H1 (cell line): ENCODE data around the gene PRDM15. TPM values are rescaled to one million over a fixed set of nuclear protein-coding genes. Genes with fewer than 3 reads are reported as not detected.

Experiments
- CTCF ChIA-PET: fragments of 300-600 bp; sonication (Branson Sonifier 250); formaldehyde crosslinking; loops from one replicate; lab custom pipeline; 2021; ENCODE audit not compliant: partially characterized antibody; lab: Charles Lee
- POLR2A ChIA-PET: fragments of 300-600 bp; sonication (Branson Sonifier 250); formaldehyde crosslinking; loops from one replicate; lab custom pipeline; 2021; ENCODE audit warnings: inconsistent platforms; ENCODE audit not compliant: partially characterized antibody; lab: Charles Lee
- DNase-seq, 2 experiments: peaks; one replicate each; pipeline versions ENCODE4 v3.0.0 to v3.0.0-alpha.2; 2010 to 2022; ENCODE audit warnings: low spot score in 2 of 2, low read depth in 1 of 2, mixed read lengths in 1 of 2
- FAIRE-seq: peaks from 2 replicates; lab custom pipeline; 2011; peaks lifted over from hg19 to GRCh38; lab: Jason Lieb, UNC
- H2AFZ ChIP-seq: 2 replicates; pipeline ENCODE4 v1.8.1; 2012; ENCODE audit warnings: low read length, inconsistent platforms
- H2AK5ac ChIP-seq: 2 replicates; pipeline ENCODE4 v1.6.1; 2013; ENCODE audit warnings: low read depth, low read length
- H2BK120ac ChIP-seq: replicated peaks from 2 replicates; pipeline ENCODE3; 2013; ENCODE audit warnings: low read depth, low read length, inconsistent platforms
- H2BK12ac ChIP-seq: 2 replicates; pipeline ENCODE4 v1.6.1; 2013; ENCODE audit warnings: low read depth, low read length
- H2BK15ac ChIP-seq: 2 replicates; pipeline ENCODE4 v1.6.1; 2013; ENCODE audit warnings: low read length
- H2BK20ac ChIP-seq: 2 replicates; pipeline ENCODE4 v1.6.1; 2013; ENCODE audit warnings: low read length
- H2BK5ac ChIP-seq: 2 replicates; pipeline ENCODE4 v1.6.1; 2013; ENCODE audit warnings: low read depth, low read length
- H3K14ac ChIP-seq: 2 replicates; pipeline ENCODE4 v1.6.1; 2013; ENCODE audit warnings: inconsistent platforms; ENCODE audit not compliant: insufficient read length
- H3K18ac ChIP-seq: 2 replicates; pipeline ENCODE4 v1.6.1; 2013; ENCODE audit warnings: low read length; ENCODE audit errors: extremely low read depth
- H3K23ac ChIP-seq: 2 replicates; pipeline ENCODE4 v1.6.1; 2013; ENCODE audit warnings: inconsistent platforms; ENCODE audit not compliant: insufficient read length
- H3K23me2 ChIP-seq: 2 replicates; pipeline ENCODE4 v1.6.1; 2013; ENCODE audit warnings: low read depth, low read length
- H3K27ac ChIP-seq: 2 replicates; pipeline ENCODE4 v1.6.1; 2011; ENCODE audit warnings: low read depth, low read length, inconsistent platforms
- H3K27me3 ChIP-seq, 4 experiments: replicated peaks in 1 of 4; 1 replicate in 1 of 4; 2 replicates in 3 of 4; pipeline versions ENCODE4 v1.6.1 to v1.8.1; 2011 to 2013; ENCODE audit warnings: low read length in 3 of 4, mild to moderate bottlenecking in 3 of 4, inconsistent platforms in 2 of 4, mixed read lengths in 2 of 4, moderate library complexity in 1 of 4; ENCODE audit not compliant: control insufficient read depth in 3 of 4, insufficient read depth in 3 of 4; ENCODE audit errors: extremely low read depth in 1 of 4
- H3K36me3 ChIP-seq, 4 experiments: 2 replicates each; pipeline versions ENCODE4 v1.6.1 to v1.8.1; 2011 to 2013; ENCODE audit warnings: mild to moderate bottlenecking in 4 of 4, low read length in 3 of 4, moderate library complexity in 2 of 4, control low read depth in 1 of 4, inconsistent platforms in 1 of 4; ENCODE audit not compliant: insufficient read depth in 4 of 4, control insufficient read depth in 2 of 4
- H3K4ac ChIP-seq: replicated peaks from 2 replicates; pipeline ENCODE3; 2013; ENCODE audit warnings: low read length, low read depth, mixed read lengths, inconsistent platforms; ENCODE audit not compliant: insufficient read length
- H3K4me1 ChIP-seq, 4 experiments: replicated peaks in 1 of 4; 1 replicate in 1 of 4; 2 replicates in 3 of 4; pipeline versions ENCODE4 v1.6.1 to v1.8.1; 2011 to 2013; ENCODE audit warnings: low read length in 3 of 4, inconsistent platforms in 2 of 4, mixed read lengths in 1 of 4; ENCODE audit not compliant: insufficient read depth in 4 of 4, control insufficient read depth in 3 of 4
- H3K4me2 ChIP-seq, 2 experiments: 2 replicates each; pipeline versions ENCODE4 v1.6.1 to v1.8.1; 2011 to 2013; ENCODE audit warnings: low read depth in 2 of 2, low read length in 2 of 2, control low read depth in 1 of 2, inconsistent platforms in 1 of 2, mild to moderate bottlenecking in 1 of 2; ENCODE audit not compliant: insufficient read depth in 1 of 2
- H3K4me3 ChIP-seq, 4 experiments: fragments of 200-600, 300-600 bp in 1 of 4; sonication (generic), shearing (Covaris generic), sonication (Bioruptor Twin) in 1 of 4; 2 replicates each; pipeline versions ENCODE4 v1.5.1 to v1.8.1; 2011 to 2016; ENCODE audit warnings: low read length in 4 of 4, low read depth in 3 of 4, control low read depth in 2 of 4, inconsistent platforms in 2 of 4, mild to moderate bottlenecking in 2 of 4, mixed read lengths in 1 of 4, moderate library complexity in 1 of 4; ENCODE audit not compliant: insufficient read depth in 2 of 4; ENCODE audit errors: extremely low read depth in 1 of 4
- H3K56ac ChIP-seq: replicated peaks from 2 replicates; pipeline ENCODE3; 2013; ENCODE audit warnings: low read depth, mild to moderate bottlenecking, mixed read lengths, low read length, inconsistent platforms; ENCODE audit not compliant: insufficient read length
- H3K79me1 ChIP-seq: 2 replicates; pipeline ENCODE4 v1.6.1; 2013; ENCODE audit warnings: low read depth, low read length, control low read depth
- H3K79me2 ChIP-seq, 2 experiments: 2 replicates each; pipeline versions ENCODE4 v1.6.1 to v1.8.1; 2012 to 2013; ENCODE audit warnings: low read length in 2 of 2, mild to moderate bottlenecking in 2 of 2, inconsistent platforms in 1 of 2; ENCODE audit not compliant: insufficient read depth in 2 of 2, control insufficient read depth in 1 of 2
- H3K9ac ChIP-seq, 4 experiments: replicated peaks in 1 of 4; 1 replicate in 1 of 4; 2 replicates in 3 of 4; pipeline versions ENCODE4 v1.6.1 to v1.8.1; 2011 to 2013; ENCODE audit warnings: low read depth in 3 of 4, low read length in 3 of 4, control low read depth in 2 of 4, mild to moderate bottlenecking in 2 of 4, moderate library complexity in 2 of 4, inconsistent platforms in 1 of 4; ENCODE audit errors: extremely low read depth in 1 of 4
- H3K9me3 ChIP-seq, 2 experiments: 2 replicates each; pipeline versions ENCODE4 v1.6.1 to v1.8.1; 2012 to 2013; ENCODE audit warnings: mild to moderate bottlenecking in 2 of 2, moderate library complexity in 2 of 2, control low read depth in 1 of 2, inconsistent platforms in 1 of 2, low read depth in 1 of 2, low read length in 1 of 2, mixed read lengths in 1 of 2; ENCODE audit not compliant: insufficient read depth in 2 of 2
- H4K20me1 ChIP-seq, 2 experiments: replicated peaks in 1 of 2; 2 replicates each; pipeline versions ENCODE3 to v1.8.1; 2011 to 2013; ENCODE audit warnings: inconsistent platforms in 2 of 2, low read length in 2 of 2, mild to moderate bottlenecking in 1 of 2; ENCODE audit not compliant: insufficient read depth in 2 of 2, control insufficient read depth in 1 of 2
- H4K5ac ChIP-seq: 2 replicates; pipeline ENCODE4 v1.6.1; 2013; ENCODE audit warnings: low read length, low read depth, mixed read lengths, inconsistent platforms; ENCODE audit not compliant: insufficient read length
- H4K8ac ChIP-seq: 2 replicates; pipeline ENCODE4 v1.8.0; 2013; ENCODE audit warnings: mild to moderate bottlenecking, moderate library complexity, low read length, inconsistent platforms; ENCODE audit not compliant: insufficient read depth; ENCODE audit errors: extremely low read depth
- H4K91ac ChIP-seq: replicated peaks from 2 replicates; pipeline ENCODE3; 2013; ENCODE audit warnings: low read length, mixed read lengths, inconsistent platforms; ENCODE audit not compliant: insufficient read length
- BCL11A ChIP-seq, 2 experiments: IDR thresholded peaks; one replicate each; pipeline ENCODE4 v1.6.1; 2011; ENCODE audit warnings: low read depth in 2 of 2, low read length in 2 of 2, mild to moderate bottlenecking in 2 of 2
- CBX8 ChIP-seq: fragments of 300-800, 300-1000 bp; sonication (generic); IDR thresholded peaks from 2 replicates; pipeline ENCODE4 v1.7.1; 2016; ENCODE audit warnings: low read depth, low read length, borderline replicate concordance
- CHD1 ChIP-seq: IDR thresholded peaks from 2 replicates; pipeline ENCODE4 v1.6.1; 2012; ENCODE audit warnings: low read depth, low read length, improper control_type of control experiment
- E2F6 ChIP-seq: IDR thresholded peaks from 2 replicates; pipeline ENCODE4 v1.6.1; 2012; ENCODE audit warnings: inconsistent platforms
- RBBP5 ChIP-seq: IDR thresholded peaks from 2 replicates; pipeline ENCODE4 v1.7.1; 2012; ENCODE audit warnings: low read depth, mild to moderate bottlenecking, inconsistent platforms, low read length, moderate library complexity, borderline replicate concordance
- RXRA ChIP-seq: IDR thresholded peaks from 2 replicates; pipeline ENCODE4 v1.6.1; 2011; ENCODE audit warnings: low read depth, mild to moderate bottlenecking, low read length, moderate library complexity; ENCODE audit not compliant: insufficient read depth
- SUZ12 ChIP-seq: fragments of 200-600 bp; sonication (generic); IDR thresholded peaks from 2 replicates; pipeline ENCODE4 v1.6.1; 2012; ENCODE audit warnings: mild to moderate bottlenecking, inconsistent platforms, low read length, moderate library complexity, mixed read lengths
- WGBS, 2 experiments: shearing (Covaris generic) in 1 of 2; methylation state at CpG; one replicate each; pipeline versions ENCODE4 v1.1.6 to v1.1.7; 2013 to 2015; ENCODE audit warnings: low lambda C conversion rate in 2 of 2, mixed read lengths in 2 of 2, inconsistent platforms in 1 of 2, low coverage in 1 of 2, missing lambda C conversion rate in 1 of 2; ENCODE audit not compliant: insufficient replicate concordance in 2 of 2, insufficient coverage in 1 of 2, insufficient read length in 1 of 2; ENCODE audit errors: extremely low coverage in 1 of 2, missing lambda C conversion rate in 1 of 2; 5-methylcytosine and 5-hydroxymethylcytosine counted together
- polyA plus RNA-seq, 7 experiments: library from polyadenylated mRNA; depleted of rRNA in 3 of 7; stranded (reverse) in 5 of 7; unstranded in 2 of 7; fragments of >200 nt in 5 of 7; fragments of 200-250 nt in 2 of 7; gene quantifications; 1 replicate in 5 of 7; 2 replicates in 1 of 7; 4 replicates in 1 of 7; pipeline versions ENCODE4 v1.2.1 to v1.2.3, GENCODE V29; 2011 to 2013; ENCODE audit warnings: missing spikeins in 2 of 7, mixed read lengths in 2 of 7
- total RNA-seq: library from RNA; stranded (reverse); fragmentation: NEBNext Ultra II Directional; extraction: Animal tissue kit (Norgen Biotek cat#: 25700); gene quantifications from 2 replicates; pipeline ENCODE4 v1.2.1, GENCODE V29; 2021

The PRDM15 gene
- total and polyA plus RNA-seq, 2 of the 8 experiments (the other 6 are each of a cell fraction or from before 2014, with no cell fraction given), result 9.7 to 10.5 TPM

- 80% methylated on average over 9 of the region's 10 CpGs; no CpG with 5 or more reads in 1 of the 2 experiments for WGBS, 2 experiments
- POLR2A ChIA-PET, result interaction anchor here (0.9 kb wide), 1 partner anchor 163 kb away, joined by 3 read pairs; no protein-coding TSS in a partner anchor
- TF ChIP-seq CBX8, result no peak
- no peak for TF ChIP-seq BCL11A (IDR thresholded peaks at IDR 0.05; ENCODE audit: low read depth in 2 of 2, low read length in 2 of 2)
- TF ChIP-seq E2F6, result no peak
- no peak for TF ChIP-seq CHD1
- TF ChIP-seq RXRA, result no peak
- no peak for TF ChIP-seq SUZ12
- no peak for TF ChIP-seq RBBP5
These were observed 84.5 kb downstream of the PRDM15 start for GRCh38 chr21:41794600-41794999.

More at GRCh38 chr21:41794600-41794999, 84.5 kb downstream of the PRDM15 start:
- H3K56ac ChIP-seq, result no peak overlapping the region
- no peak overlapping the region for H3K18ac ChIP-seq
- no peak overlapping the region for H2BK120ac ChIP-seq
- FAIRE-seq (no peak), DNase-seq (no peak)
- H3K79me2 ChIP-seq, result no peaks in the 10 kb centered on the region
- H3K4ac ChIP-seq, result no peak overlapping the region
- H4K8ac ChIP-seq, result no peak overlapping the region
- H3K4me2 ChIP-seq, result no peak overlapping the region
- H3K23ac ChIP-seq, result no peak overlapping the region
- no peak overlapping the region for H4K91ac ChIP-seq
- H2BK20ac ChIP-seq, result no peak overlapping the region
- H3K27ac ChIP-seq, result no peak overlapping the region
- H3K36me3 ChIP-seq, result peaks cover 0 to 4% (median under 1%) of the 10 kb centered on the region in 4 experiments; a peak in 3 of 8 replicates
- no peak overlapping the region for H2BK12ac ChIP-seq
- H3K14ac ChIP-seq, result no peak overlapping the region
- no peak overlapping the region for H2BK15ac ChIP-seq
- H3K9ac ChIP-seq, result no peak overlapping the region
- no peak overlapping the region for H4K5ac ChIP-seq
- peaks cover 0 to 5% of the 10 kb centered on the region in 2 experiments; a peak in 2 of 4 replicates for H3K9me3 ChIP-seq
- H3K4me1 ChIP-seq, result peaks cover 0 to 3% (median 1%) of the 10 kb centered on the region in 4 experiments; a peak in 2 of 7 replicates
- H3K4me3 ChIP-seq, result no peak overlapping the region
- H4K20me1 ChIP-seq, result no peaks in the 10 kb centered on the region
- no peak overlapping the region for H2AFZ ChIP-seq
- H3K23me2 ChIP-seq, result peaks cover 1% of the 10 kb centered on the region; the same call in 1 of the 2 replicates
- CTCF ChIA-PET, result interaction anchor here (0.7 to 1.4 kb wide), 6 partner anchors 9 to 184 kb away, joined by 3 to 4 read pairs (median 3); no protein-coding TSS in a partner anchor
- no peaks in the 10 kb centered on the region for H3K79me1 ChIP-seq
- no peak overlapping the region for H2AK5ac ChIP-seq
- H2BK5ac ChIP-seq, result no peak overlapping the region
- no peaks in the 10 kb centered on the region for H3K27me3 ChIP-seq
